SU-DHL-6 (cell line): ENCODE measurements around the gene EN1.

ENCODE experiments used
- H2AFZ ChIP-seq: fragments of 200-600 bp; sonication (generic); 2 replicates; pipeline ENCODE4 v1.6.1; 2014; ENCODE audit warnings: low read depth, mild to moderate bottlenecking, moderate library complexity, mixed read lengths, antibody characterized with exemption, low read length; ENCODE audit not compliant: severe bottlenecking
- H3F3A ChIP-seq: fragments of 200-600 bp; shearing (Covaris generic); 2 replicates; pipeline ENCODE4 v1.6.0; 2016; ENCODE audit warnings: antibody characterized with exemption, mild to moderate bottlenecking; ENCODE audit not compliant: insufficient read depth
- H3K27ac ChIP-seq: fragments of 200-600 bp; sonication (generic); 2 replicates; pipeline ENCODE4 v1.5.1; 2016; ENCODE audit warnings: low read depth, mild to moderate bottlenecking, low read length, moderate library complexity, mixed read lengths
- H3K27me3 ChIP-seq: fragments of 200-600 bp; sonication (generic), shearing (Covaris generic); 2 replicates; pipeline ENCODE4 v1.6.0; 2014; ENCODE audit warnings: mild to moderate bottlenecking, low read length
- H3K36me3 ChIP-seq: fragments of 200-600 bp; sonication (generic); 2 replicates; pipeline ENCODE4 v1.6.1; 2014; ENCODE audit warnings: mild to moderate bottlenecking, low read length, mixed read lengths
- H3K4me2 ChIP-seq: fragments of 300-600, 200-600 bp; shearing (Covaris generic), sonication (generic); 2 replicates; pipeline ENCODE4 v1.6.0; 2014; ENCODE audit warnings: low read length, low read depth, mild to moderate bottlenecking; ENCODE audit not compliant: poor library complexity, severe bottlenecking
- H3K4me3 ChIP-seq: fragments of 200-600 bp; sonication (generic); 2 replicates; pipeline ENCODE4 v1.5.1; 2014; ENCODE audit warnings: antibody characterized with exemption, low read length, mild to moderate bottlenecking, mixed read lengths; ENCODE audit not compliant: insufficient read depth, poor library complexity, severe bottlenecking
- H3K79me2 ChIP-seq: fragments of 200-600 bp; sonication (generic); 2 replicates; pipeline ENCODE4 v1.6.1; 2014; ENCODE audit warnings: mild to moderate bottlenecking, low read length, moderate library complexity; ENCODE audit not compliant: insufficient read depth
- H3K9ac ChIP-seq: fragments of 200-600 bp; sonication (generic); 2 replicates; pipeline ENCODE4 v1.7.0; 2014; ENCODE audit warnings: mild to moderate bottlenecking, low read length
- H3K9me2 ChIP-seq: fragments of 200-600 bp; sonication (generic); replicated peaks from 2 replicates; pipeline ENCODE4 v1.6.1; 2014; ENCODE audit warnings: low read length; ENCODE audit not compliant: insufficient read depth
- H3K9me3 ChIP-seq: fragments of 200-600 bp; sonication (generic); 2 replicates; pipeline ENCODE4 v1.6.1; 2014; ENCODE audit warnings: low read length, mixed read lengths; ENCODE audit not compliant: insufficient read depth
- H4K20me1 ChIP-seq: fragments of 200-600 bp; sonication (generic); 2 replicates; pipeline ENCODE4 v1.6.1; 2014; ENCODE audit warnings: low read depth, mild to moderate bottlenecking, antibody characterized with exemption, low read length, moderate library complexity, mixed read lengths
- EZH2phosphoT487 ChIP-seq: fragments of 200-600 bp; sonication (generic), shearing (Covaris generic); conservative IDR thresholded peaks from 2 replicates; pipeline ENCODE4 v1.6.1; 2018; ENCODE audit warnings: mild to moderate bottlenecking, antibody characterized with exemption, low read length, moderate library complexity, mixed read lengths
- TF ChIP-seq, protein P1 (sequence below): fragments of 200-600 bp; sonication (generic); IDR thresholded peaks from one replicate; pipeline ENCODE4 v1.5.1; 2017; ENCODE audit warnings: antibody characterized with exemption, mild to moderate bottlenecking, low read length, moderate library complexity; ENCODE audit not compliant: insufficient read depth, poor library complexity, severe bottlenecking

Gene EN1

DNA sequence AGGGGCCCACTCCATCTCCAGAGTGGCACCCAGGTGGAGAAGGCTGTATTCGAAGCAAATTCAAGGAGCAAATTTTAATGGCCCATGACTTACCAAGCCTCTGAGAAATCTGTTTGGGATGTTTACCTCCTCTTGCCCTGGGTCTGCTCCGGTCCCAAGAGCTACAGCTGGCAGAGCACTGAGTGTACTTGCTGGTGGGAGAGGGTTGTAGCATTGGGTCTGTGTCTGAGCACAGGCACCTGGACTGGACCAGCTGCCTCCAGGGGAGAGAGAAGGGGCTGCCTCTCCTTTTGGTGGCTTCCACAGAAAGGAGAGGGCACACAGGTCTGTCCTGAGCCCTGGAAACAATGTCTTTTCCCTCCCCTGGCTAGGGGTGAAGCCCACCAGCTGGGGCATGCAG, 9.8 kb downstream of the EN1 start:
- no peak overlapping the region for H2AFZ ChIP-seq
- H3K27ac ChIP-seq, result no peak overlapping the region
- H3K9ac ChIP-seq, result no peak overlapping the region
- H3K27me3 ChIP-seq, result no peaks in the 10 kb centered on the region
- H3F3A ChIP-seq, result no peaks in the 10 kb centered on the region
- no peaks in the 10 kb centered on the region for H4K20me1 ChIP-seq
- no peaks in the 10 kb centered on the region for H3K9me3 ChIP-seq
- no peaks in the 10 kb centered on the region for H3K79me2 ChIP-seq
- no peak overlapping the region for H3K4me3 ChIP-seq
- no peaks in the 10 kb centered on the region for H3K36me3 ChIP-seq
- TF ChIP-seq, protein P1, sequence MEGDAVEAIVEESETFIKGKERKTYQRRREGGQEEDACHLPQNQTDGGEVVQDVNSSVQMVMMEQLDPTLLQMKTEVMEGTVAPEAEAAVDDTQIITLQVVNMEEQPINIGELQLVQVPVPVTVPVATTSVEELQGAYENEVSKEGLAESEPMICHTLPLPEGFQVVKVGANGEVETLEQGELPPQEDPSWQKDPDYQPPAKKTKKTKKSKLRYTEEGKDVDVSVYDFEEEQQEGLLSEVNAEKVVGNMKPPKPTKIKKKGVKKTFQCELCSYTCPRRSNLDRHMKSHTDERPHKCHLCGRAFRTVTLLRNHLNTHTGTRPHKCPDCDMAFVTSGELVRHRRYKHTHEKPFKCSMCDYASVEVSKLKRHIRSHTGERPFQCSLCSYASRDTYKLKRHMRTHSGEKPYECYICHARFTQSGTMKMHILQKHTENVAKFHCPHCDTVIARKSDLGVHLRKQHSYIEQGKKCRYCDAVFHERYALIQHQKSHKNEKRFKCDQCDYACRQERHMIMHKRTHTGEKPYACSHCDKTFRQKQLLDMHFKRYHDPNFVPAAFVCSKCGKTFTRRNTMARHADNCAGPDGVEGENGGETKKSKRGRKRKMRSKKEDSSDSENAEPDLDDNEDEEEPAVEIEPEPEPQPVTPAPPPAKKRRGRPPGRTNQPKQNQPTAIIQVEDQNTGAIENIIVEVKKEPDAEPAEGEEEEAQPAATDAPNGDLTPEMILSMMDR, result no peak
- TF ChIP-seq EZH2phosphoT487, result no peak
- no peaks in the 10 kb centered on the region for H3K9me2 ChIP-seq
- H3K4me2 ChIP-seq, result no peak overlapping the region

DNA sequence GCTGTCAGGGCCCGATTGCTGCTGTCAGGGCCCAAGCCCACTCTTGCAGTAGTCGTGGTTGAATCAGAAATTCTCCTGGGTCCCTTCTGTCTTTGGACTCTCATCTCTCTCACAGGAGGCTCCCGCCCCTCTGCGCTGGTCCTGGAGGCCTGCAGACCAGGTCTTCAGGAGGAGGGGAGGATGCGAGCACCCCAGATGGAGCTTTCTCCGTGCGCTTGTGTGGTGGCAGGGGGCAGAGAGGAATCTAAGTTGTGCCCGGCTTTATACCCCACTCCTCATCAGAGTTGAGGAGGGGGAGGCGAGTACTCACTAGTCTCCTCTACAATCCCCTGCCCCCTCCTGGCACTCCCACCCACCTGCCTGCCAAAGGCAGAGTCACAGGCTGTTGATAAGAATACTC, 10.4 kb downstream of the EN1 start:
- H3F3A ChIP-seq, result no peaks in the 10 kb centered on the region
- H3K36me3 ChIP-seq, result no peaks in the 10 kb centered on the region
- no peak overlapping the region for H3K9ac ChIP-seq
- no peaks in the 10 kb centered on the region for H3K9me3 ChIP-seq
- H3K4me2 ChIP-seq, result no peak overlapping the region
- no peak for TF ChIP-seq EZH2phosphoT487
- TF ChIP-seq, protein P1, result no peak
- no peaks in the 10 kb centered on the region for H3K79me2 ChIP-seq
- no peaks in the 10 kb centered on the region for H3K9me2 ChIP-seq
- H3K27ac ChIP-seq, result no peak overlapping the region
- no peaks in the 10 kb centered on the region for H3K27me3 ChIP-seq
- no peaks in the 10 kb centered on the region for H4K20me1 ChIP-seq
- no peak overlapping the region for H3K4me3 ChIP-seq
- no peak overlapping the region for H2AFZ ChIP-seq

DNA sequence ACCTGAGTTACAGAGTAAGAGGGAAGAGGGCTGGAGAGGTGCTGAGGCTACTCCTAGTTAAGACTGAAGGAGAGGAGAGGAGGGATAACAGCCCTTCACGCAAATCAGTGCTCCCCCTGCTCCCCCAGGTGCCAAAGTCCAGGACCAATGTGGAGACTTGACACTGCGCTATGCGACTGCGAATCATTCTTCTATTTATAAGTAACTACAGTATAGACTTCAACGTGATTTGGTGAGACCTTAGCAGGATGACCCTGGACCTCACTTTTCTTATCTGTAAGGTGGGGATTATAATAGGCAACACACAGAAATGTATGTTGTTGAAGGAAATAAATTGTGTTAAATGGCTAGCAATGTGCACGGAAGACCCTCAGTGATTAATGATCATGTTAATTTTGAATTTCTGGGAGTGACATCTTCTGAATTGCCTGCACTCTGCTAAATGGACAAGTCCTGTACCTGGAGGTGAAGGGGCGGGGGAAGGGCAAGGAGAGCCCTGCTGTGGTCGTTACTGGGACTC, 11.0 kb downstream of the EN1 start:
- Histone ChIP-seq H3K79me2 (no peaks in the 10 kb centered on the region), H3K27me3 (no peaks in the 10 kb centered on the region), H3K4me2 (no peak overlapping the region), H3K9ac (no peak overlapping the region), H3K27ac (no peak overlapping the region), H3K36me3 (no peaks in the 10 kb centered on the region), H3F3A (no peaks in the 10 kb centered on the region), H4K20me1 (no peaks in the 10 kb centered on the region), H3K4me3 (no peak overlapping the region), H3K9me3 (no peaks in the 10 kb centered on the region), H2AFZ (no peak overlapping the region), H3K9me2 (no peaks in the 10 kb centered on the region)
- TF ChIP-seq, protein P1, result no peak
- no peak for TF ChIP-seq EZH2phosphoT487
